ENCODE measurements around the gene CCDC3. TPM values are rescaled to one million over a fixed set of nuclear protein-coding genes. Genes with fewer than 3 reads are reported as not detected.
"Not testable (repeated sequence)": the region's sequence is repeated elsewhere in the genome, so short reads cannot be mapped to it uniquely, and the experiment has no call there.

The CCDC3 gene
- total and polyA plus RNA-seq, 7 donors, result 0.46 to 6.9 (median 3.1) TPM

- no peak for DNase-seq
- no peak overlapping the region for H3K4me3 ChIP-seq
- H3K27me3 ChIP-seq, result peaks cover 0 to 3% (median 0%) of the 10 kb centered on the region in 3 donors
- TF ChIP-seq POLR2A (IDR thresholded peaks at IDR 0.05), result no peak
- no peaks in the 10 kb centered on the region for H3K4me1 ChIP-seq
- H3K27ac ChIP-seq, result no peak overlapping the region
- whole genome bisulfite sequencing, 2 donors, result 29 to 50% methylated on average over 8 of the region's 8 CpGs
- intact Hi-C loops (cut with DNase I), result no loop called here
- H3K9me3 ChIP-seq, result no peaks in the 10 kb centered on the region
- H3K36me3 ChIP-seq, result no peaks in the 10 kb centered on the region
Observed at GRCh38 chr10:12993595-12993994, 7.9 kb downstream of the CCDC3 start.

GRCh38 chr10:12985347-12985746 lies 16.2 kb downstream of the CCDC3 start:
- intact Hi-C loops (cut with DNase I), result no loop called here
- Histone ChIP-seq H3K36me3 (no peaks in the 10 kb centered on the region), H3K9me3 (peaks cover 0 to 4% (median 2%) of the 10 kb centered on the region in 4 donors), H3K4me1 (no peaks in the 10 kb centered on the region), H3K27me3 (no peaks in the 10 kb centered on the region), H3K27ac (no peak overlapping the region), H3K4me3 (no peak overlapping the region)
- DNase-seq, result no peak
- WGBS, 2 donors, result 89 to 97% methylated on average over 6 of the region's 6 CpGs
- TF ChIP-seq POLR2A (IDR thresholded peaks at IDR 0.05), result no peak
- TF ChIP-seq POLR2AphosphoS5 (IDR thresholded peaks at IDR 0.05), result no peak
- TF ChIP-seq CTCF (IDR thresholded peaks at IDR 0.05), result no peak
- TF ChIP-seq EP300 (IDR thresholded peaks at IDR 0.05), result no peak

DNA sequence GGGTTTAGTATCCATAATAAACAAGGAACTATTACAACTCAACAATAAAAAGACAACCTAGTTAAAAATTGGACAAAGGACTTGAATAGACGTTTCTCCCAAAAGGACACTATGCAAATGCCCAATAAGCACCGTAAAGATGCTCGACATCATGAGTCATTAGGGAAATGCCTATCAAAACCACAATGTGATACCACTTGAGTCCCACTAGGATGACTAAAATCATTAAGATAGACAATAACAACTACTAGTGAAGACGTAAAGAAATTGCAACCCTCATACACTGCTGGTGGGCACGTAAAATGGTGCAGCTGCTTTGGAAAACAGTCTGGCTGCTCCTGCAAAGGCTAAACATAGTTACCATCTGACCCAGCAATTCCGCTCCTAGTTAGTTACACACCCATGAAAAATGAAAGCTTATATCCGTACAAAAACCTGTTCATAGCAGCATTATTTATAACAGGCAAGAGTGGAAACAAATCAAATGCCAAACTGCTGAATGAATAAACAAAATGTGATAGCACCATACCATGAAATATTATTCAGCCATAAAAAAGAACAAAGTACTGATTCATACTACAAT lies 17.3 kb downstream of the CCDC3 start:
- no peaks in the 10 kb centered on the region for H3K4me1 ChIP-seq
- no peaks in the 10 kb centered on the region for H3K36me3 ChIP-seq
- DNase-seq, result no peak
- TF ChIP-seq EP300 (IDR thresholded peaks at IDR 0.05) (no peak), CTCF (IDR thresholded peaks at IDR 0.05) (no peak), POLR2AphosphoS5 (IDR thresholded peaks at IDR 0.05) (no peak), POLR2A (IDR thresholded peaks at IDR 0.05) (no peak)
- peaks cover 0 to 4% (median 2%) of the 10 kb centered on the region in 4 donors for H3K9me3 ChIP-seq
- intact Hi-C loops (cut with DNase I), result no loop called here
- H3K4me3 ChIP-seq, result no peak overlapping the region
- WGBS, 2 donors, result 79 to 84% methylated on average over 7 of the region's 7 CpGs
- H3K27ac ChIP-seq, result no peak overlapping the region
- H3K27me3 ChIP-seq, result peaks cover 0 to 8% (median 0%) of the 10 kb centered on the region in 3 donors

DNA sequence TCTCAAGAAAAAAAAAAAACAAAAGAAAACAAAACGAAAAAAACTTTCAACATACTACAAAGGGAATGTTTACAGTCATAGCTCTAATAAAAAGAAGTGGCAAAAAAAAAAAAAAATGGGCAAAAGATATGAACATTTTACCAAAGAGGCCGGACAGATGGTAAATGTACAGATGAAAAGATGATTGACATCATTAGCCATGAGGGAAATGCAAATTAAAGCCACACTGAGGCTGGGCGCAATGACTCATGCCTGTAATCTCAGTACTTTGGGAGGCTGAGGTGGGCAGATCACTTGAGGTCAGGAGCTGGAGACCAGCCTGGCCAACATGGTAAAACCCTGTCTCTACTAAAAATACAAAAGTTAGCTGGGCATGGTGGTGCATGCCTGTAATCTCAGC lies 17.9 kb downstream of the CCDC3 start:
- not testable (repeated sequence) for H3K36me3 ChIP-seq, H3K9me3 ChIP-seq
- WGBS, 2 donors, result 60 to 81% methylated on average over 3 of the region's 3 CpGs

GRCh38 chr10:12981570-12981969 lies 19.9 kb downstream of the CCDC3 start:
- intact Hi-C loops (cut with DNase I), result no loop called here
- no peaks in the 10 kb centered on the region for H3K36me3 ChIP-seq
- H3K27ac ChIP-seq, result no peak overlapping the region
- peaks cover 0 to 8% (median 0%) of the 10 kb centered on the region in 3 donors for H3K27me3 ChIP-seq
- TF ChIP-seq CTCF (IDR thresholded peaks at IDR 0.05) (no peak), EP300 (IDR thresholded peaks at IDR 0.05) (no peak), POLR2A (IDR thresholded peaks at IDR 0.05) (no peak), POLR2AphosphoS5 (IDR thresholded peaks at IDR 0.05) (no peak)
- WGBS, 2 donors, result 79 to 82% methylated on average over 4 of the region's 4 CpGs
- peaks cover 0 to 4% (median 2%) of the 10 kb centered on the region in 4 donors for H3K9me3 ChIP-seq
- H3K4me3 ChIP-seq, result no peak overlapping the region
- no peak for DNase-seq
- no peaks in the 10 kb centered on the region for H3K4me1 ChIP-seq

More for the DNA sequence above, 17.9 kb downstream of the CCDC3 start:
- H3K4me3 ChIP-seq; H3K27ac ChIP-seq; H3K4me1 ChIP-seq; DNase-seq; H3K27me3 ChIP-seq; intact Hi-C loops (cut with DNase I): not testable (repeated sequence)

Data from sigmoid colon (tissue), 7 donors.